ENCODE results near the gene UBE4B. TPM values are rescaled to one million over a fixed set of nuclear protein-coding genes. Genes with fewer than 3 reads are reported as not detected.
A peak's percentile ranks its signal among the peaks of the same experiment; 100 is the strongest.

The UBE4B gene
- total RNA-seq, 1 donor: 55.0 TPM

- no peak overlapping the region for H3K4me3 ChIP-seq (ENCODE audit: low read depth, low read length)
- no peak for DNase-seq (ENCODE audit: low read depth)
- TF ChIP-seq, protein P1, sequence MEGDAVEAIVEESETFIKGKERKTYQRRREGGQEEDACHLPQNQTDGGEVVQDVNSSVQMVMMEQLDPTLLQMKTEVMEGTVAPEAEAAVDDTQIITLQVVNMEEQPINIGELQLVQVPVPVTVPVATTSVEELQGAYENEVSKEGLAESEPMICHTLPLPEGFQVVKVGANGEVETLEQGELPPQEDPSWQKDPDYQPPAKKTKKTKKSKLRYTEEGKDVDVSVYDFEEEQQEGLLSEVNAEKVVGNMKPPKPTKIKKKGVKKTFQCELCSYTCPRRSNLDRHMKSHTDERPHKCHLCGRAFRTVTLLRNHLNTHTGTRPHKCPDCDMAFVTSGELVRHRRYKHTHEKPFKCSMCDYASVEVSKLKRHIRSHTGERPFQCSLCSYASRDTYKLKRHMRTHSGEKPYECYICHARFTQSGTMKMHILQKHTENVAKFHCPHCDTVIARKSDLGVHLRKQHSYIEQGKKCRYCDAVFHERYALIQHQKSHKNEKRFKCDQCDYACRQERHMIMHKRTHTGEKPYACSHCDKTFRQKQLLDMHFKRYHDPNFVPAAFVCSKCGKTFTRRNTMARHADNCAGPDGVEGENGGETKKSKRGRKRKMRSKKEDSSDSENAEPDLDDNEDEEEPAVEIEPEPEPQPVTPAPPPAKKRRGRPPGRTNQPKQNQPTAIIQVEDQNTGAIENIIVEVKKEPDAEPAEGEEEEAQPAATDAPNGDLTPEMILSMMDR (IDR thresholded peaks at IDR 0.05; ENCODE audit: insufficient read depth, low read length): no peak
Measured at GRCh38 chr1:10108948-10109708, 76.4 kb downstream of the UBE4B start.

GRCh38 chr1:10113501-10113900 lies 80.7 kb downstream of the UBE4B start:
- DNase-seq (ENCODE audit: low read depth): no peak
- H3K4me3 ChIP-seq (ENCODE audit: low read depth, low read length): no peak overlapping the region
- TF ChIP-seq, protein P1 (IDR thresholded peaks at IDR 0.05; ENCODE audit: insufficient read depth, low read length): no peak

DNA sequence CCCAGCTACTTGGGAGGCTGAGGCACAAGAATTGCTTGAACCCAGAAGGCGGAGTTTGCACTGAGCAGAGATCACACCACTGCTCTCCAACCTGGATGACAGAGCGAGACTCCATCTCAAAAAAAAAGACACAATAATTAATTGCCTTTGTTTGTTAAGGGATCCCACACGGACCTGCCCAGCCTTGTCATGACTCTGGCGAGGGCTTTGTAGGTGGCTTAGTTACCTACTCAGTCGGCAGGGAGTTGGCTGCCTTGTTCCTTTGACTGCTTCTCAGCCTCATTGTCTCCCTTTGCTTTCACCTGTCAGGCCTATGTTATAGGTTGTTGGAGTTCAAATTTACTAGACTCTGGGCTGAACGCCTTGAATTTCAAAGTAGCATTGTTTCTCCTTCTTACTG lies 82.0 kb downstream of the UBE4B start:
- no peak overlapping the region for H3K4me3 ChIP-seq (ENCODE audit: low read depth, low read length)
- DNase-seq (ENCODE audit: low read depth): no peak
- TF ChIP-seq, protein P1 (IDR thresholded peaks at IDR 0.05; ENCODE audit: insufficient read depth, low read length): no peak

GRCh38 chr1:10117132-10117531 lies 84.4 kb downstream of the UBE4B start:
- TF ChIP-seq, protein P1 (IDR thresholded peaks at IDR 0.05; ENCODE audit: insufficient read depth, low read length): no peak
- no peak overlapping the region for H3K4me3 ChIP-seq (ENCODE audit: low read depth, low read length)
- DNase-seq (ENCODE audit: low read depth): no peak

GRCh38 chr1:10117865-10118264 lies 85.1 kb downstream of the UBE4B start:
- H3K4me3 ChIP-seq (ENCODE audit: low read depth, low read length): no peak overlapping the region
- TF ChIP-seq, protein P1 (IDR thresholded peaks at IDR 0.05; ENCODE audit: insufficient read depth, low read length): no peak
- no peak for DNase-seq (ENCODE audit: low read depth)

DNA sequence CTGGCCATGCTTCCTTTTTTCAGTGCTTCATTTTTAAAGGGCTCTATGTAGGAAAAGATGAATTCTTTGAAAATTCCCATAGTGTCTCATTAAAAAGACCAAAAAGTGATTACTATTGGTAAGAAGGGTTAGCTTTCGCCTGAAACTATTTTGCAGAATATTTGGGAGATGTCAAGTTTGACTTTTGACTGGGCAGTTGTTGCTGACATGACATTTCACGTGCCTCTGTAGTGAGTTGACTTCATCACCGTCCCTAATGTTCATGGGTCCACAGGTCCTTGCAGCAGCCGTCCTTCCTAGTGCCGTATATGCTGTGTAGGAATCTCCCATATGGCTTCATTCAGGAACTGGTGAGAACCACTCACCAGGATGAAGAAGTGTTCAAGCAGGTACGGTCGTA lies 88.9 kb downstream of the UBE4B start:
- H3K4me3 ChIP-seq (ENCODE audit: low read depth, low read length): no peak overlapping the region
- TF ChIP-seq, protein P1 (IDR thresholded peaks at IDR 0.05; ENCODE audit: insufficient read depth, low read length): no peak
- DNase-seq (ENCODE audit: low read depth): no peak

DNA sequence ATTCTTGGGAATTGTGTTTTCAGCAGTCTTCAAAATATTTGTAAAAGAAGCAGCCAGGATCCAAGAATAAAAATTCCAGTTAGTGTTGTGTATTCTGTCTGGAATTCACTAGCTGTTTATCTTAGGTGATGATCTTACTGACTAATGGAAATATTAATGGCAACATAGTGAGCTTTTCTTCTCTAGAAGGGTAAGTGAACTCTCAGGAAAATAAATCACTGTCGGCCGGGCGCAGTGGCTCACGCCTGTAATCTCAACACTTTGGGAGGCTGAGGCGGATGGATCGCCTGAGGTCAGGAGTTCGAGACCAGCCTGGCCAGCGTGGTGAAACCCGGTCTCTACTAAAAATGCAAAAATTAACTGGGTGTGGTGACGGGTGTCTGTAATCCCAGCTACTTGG lies 90.2 kb downstream of the UBE4B start:
- H3K4me3 ChIP-seq (ENCODE audit: low read depth, low read length): no peak overlapping the region
- DNase-seq (ENCODE audit: low read depth): peak; percentile 53
- TF ChIP-seq, protein P1 (IDR thresholded peaks at IDR 0.05; ENCODE audit: insufficient read depth, low read length): no peak

Data from fibroblast of the aortic adventitia (primary cell).